Vagina (tissue), 2 donors: ENCODE measurements around the gene GRAMD1B.

Source experiments
- POLR2A ChIP-seq, 2 donors: fragments of 450-650 bp; IDR thresholded peaks; one replicate each; pipeline ENCODE4 v1.6.1; 2017; ENCODE audit warnings: antibody characterized with exemption in 2 of 2, mild to moderate bottlenecking in 2 of 2, moderate library complexity in 2 of 2
- TF ChIP-seq, protein P1 (sequence below), 3 experiments: fragments of 450-650 bp in 2 of 3; fragments of 200-600 bp in 1 of 3; sonication (generic) in 1 of 3; IDR thresholded peaks; one replicate each; pipeline ENCODE4 v1.5.1; 2017 to 2019; ENCODE audit warnings: antibody characterized with exemption in 3 of 3, mild to moderate bottlenecking in 2 of 3, moderate library complexity in 2 of 3

GRCh38 chr11:123416566-123416965 is 13.5 kb upstream of the GRAMD1B start:
- TF ChIP-seq, protein P1, sequence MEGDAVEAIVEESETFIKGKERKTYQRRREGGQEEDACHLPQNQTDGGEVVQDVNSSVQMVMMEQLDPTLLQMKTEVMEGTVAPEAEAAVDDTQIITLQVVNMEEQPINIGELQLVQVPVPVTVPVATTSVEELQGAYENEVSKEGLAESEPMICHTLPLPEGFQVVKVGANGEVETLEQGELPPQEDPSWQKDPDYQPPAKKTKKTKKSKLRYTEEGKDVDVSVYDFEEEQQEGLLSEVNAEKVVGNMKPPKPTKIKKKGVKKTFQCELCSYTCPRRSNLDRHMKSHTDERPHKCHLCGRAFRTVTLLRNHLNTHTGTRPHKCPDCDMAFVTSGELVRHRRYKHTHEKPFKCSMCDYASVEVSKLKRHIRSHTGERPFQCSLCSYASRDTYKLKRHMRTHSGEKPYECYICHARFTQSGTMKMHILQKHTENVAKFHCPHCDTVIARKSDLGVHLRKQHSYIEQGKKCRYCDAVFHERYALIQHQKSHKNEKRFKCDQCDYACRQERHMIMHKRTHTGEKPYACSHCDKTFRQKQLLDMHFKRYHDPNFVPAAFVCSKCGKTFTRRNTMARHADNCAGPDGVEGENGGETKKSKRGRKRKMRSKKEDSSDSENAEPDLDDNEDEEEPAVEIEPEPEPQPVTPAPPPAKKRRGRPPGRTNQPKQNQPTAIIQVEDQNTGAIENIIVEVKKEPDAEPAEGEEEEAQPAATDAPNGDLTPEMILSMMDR (IDR thresholded peaks at IDR 0.05), result no peak
- no peak for TF ChIP-seq POLR2A (IDR thresholded peaks at IDR 0.05)
